K562 (cell line): Measurements from ENCODE around the gene FAAP100. TPM values are rescaled to one million over a fixed set of nuclear protein-coding genes. Genes with fewer than 3 reads are reported as not detected.

Source experiments
- ARID1B ChIP-seq: fragments of 450-650 bp; IDR thresholded peaks from 2 replicates; pipeline ENCODE4 v1.6.1; 2016; ENCODE audit warnings: antibody characterized with exemption, mild to moderate bottlenecking, inconsistent platforms
- BHLHE40 ChIP-seq: IDR thresholded peaks from 2 replicates; pipeline ENCODE4 v1.6.1; 2011; ENCODE audit warnings: low read length, improper control_type of control experiment
- CREM ChIP-seq: IDR thresholded peaks from 2 replicates; pipeline ENCODE4 v1.6.1; 2014; ENCODE audit warnings: antibody characterized with exemption, low read depth
- CTBP1 ChIP-seq: fragments of 450-650 bp; IDR thresholded peaks from 2 replicates; pipeline ENCODE4 v1.6.1; 2016; ENCODE audit warnings: borderline replicate concordance
- ELF2 ChIP-seq: fragments of 250-450 bp; sonication (Bioruptor Pico); IDR thresholded peaks from 2 replicates; pipeline ENCODE4 v1.5.0; 2021; ENCODE audit warnings: mild to moderate bottlenecking
- L3MBTL2 ChIP-seq: fragments of 450-650 bp; IDR thresholded peaks from 2 replicates; pipeline ENCODE4 v1.6.1; 2016; ENCODE audit warnings: mild to moderate bottlenecking, moderate library complexity
- MAZ ChIP-seq, 2 experiments: fragments of 450-650 bp in 1 of 2; sonication (generic) in 1 of 2; formaldehyde crosslinking; IDR thresholded peaks in 1 of 2; conservative IDR thresholded peaks in 1 of 2; 2 replicates each; pipeline versions ENCODE4 v1.4.0 to v1.5.0; 2020; ENCODE audit warnings: mild to moderate bottlenecking in 1 of 2, missing genetic modification reagents in 1 of 2
- MTA3 ChIP-seq: fragments of 450-650 bp; formaldehyde crosslinking; IDR thresholded peaks from 2 replicates; pipeline ENCODE4 v1.6.1; 2017; ENCODE audit warnings: mild to moderate bottlenecking, borderline replicate concordance
- NCOA1 ChIP-seq: fragments of 450-650 bp; IDR thresholded peaks from 2 replicates; pipeline ENCODE4 v1.6.1; 2016; ENCODE audit warnings: low read depth
- NFRKB ChIP-seq: fragments of 450-650 bp; IDR thresholded peaks from 2 replicates; pipeline ENCODE4 v1.6.1; 2016; ENCODE audit warnings: low read depth
- PRMT5 ChIP-seq: sonication (generic); formaldehyde crosslinking; IDR thresholded peaks from 2 replicates; pipeline ENCODE4 v1.5.0; 2020; ENCODE audit warnings: missing genetic modification reagents
- RB1 ChIP-seq: fragments of 450-650 bp; IDR thresholded peaks from 2 replicates; pipeline ENCODE4 v1.6.1; 2017; ENCODE audit warnings: low read depth, mild to moderate bottlenecking
- SP1 ChIP-seq: sonication (generic); formaldehyde crosslinking; IDR thresholded peaks from 2 replicates; pipeline ENCODE4 v1.8.1; 2022; ENCODE audit warnings: mild to moderate bottlenecking, missing genetic modification reagents
- U2AF1 ChIP-seq: fragments of 200-400 bp; formaldehyde crosslinking; optimal IDR thresholded peaks from 2 replicates; pipeline ENCODE3; 2017; ENCODE audit warnings: mild to moderate bottlenecking, low read depth, low read length, moderate library complexity
- USF1 ChIP-seq: sonication (generic); formaldehyde crosslinking; IDR thresholded peaks from 2 replicates; pipeline ENCODE4 v1.9.0; 2022; ENCODE audit warnings: mild to moderate bottlenecking, missing genetic modification reagents
- VEZF1 ChIP-seq: fragments of 200-800 bp; sonication (Bioruptor generic); IDR thresholded peaks from 2 replicates; pipeline ENCODE4 v1.6.1; 2017; ENCODE audit warnings: missing genetic modification characterization, missing compliant biosample characterization
- ZBTB11 ChIP-seq, 3 experiments: fragments of 200-800 bp in 1 of 3; fragments of 250-450 bp in 1 of 3; fragments of 450-650 bp in 1 of 3; sonication (Bioruptor Pico) in 1 of 3; sonication (Bioruptor generic) in 1 of 3; formaldehyde crosslinking in 1 of 3; IDR thresholded peaks; 2 replicates each; pipeline versions ENCODE4 v1.6.1 to v1.8.0; 2016 to 2022; ENCODE audit warnings: mild to moderate bottlenecking in 2 of 3, missing genetic modification characterization in 2 of 3, missing compliant biosample characterization in 1 of 3, moderate library complexity in 1 of 3
- ZNF146 ChIP-seq: IDR thresholded peaks from one replicate; pipeline ENCODE4 v1.6.1; 2018; ENCODE audit warnings: missing compliant biosample characterization; ENCODE audit not compliant: unreplicated experiment
- ZNF398 ChIP-seq: fragments of 250-450 bp; sonication (Bioruptor Pico); IDR thresholded peaks from 2 replicates; pipeline ENCODE4 v1.8.0; 2021; ENCODE audit warnings: moderate library complexity, mild to moderate bottlenecking, inconsistent platforms
- polyA plus RNA-seq, 8 experiments: library from polyadenylated mRNA; depleted of rRNA in 4 of 8; stranded (reverse) in 5 of 8; unstranded in 3 of 8; fragments of >200 nt; fragmentation: Nextera tagmentation in 2 of 8; fragmentation: Illumina TruSeq in 1 of 8; extraction: Ambion mirVana in 2 of 8; extraction: Trizol in 1 of 8; gene quantifications; 2 replicates each; pipeline versions ENCODE4 v1.2.1 to v1.2.3, GENCODE V29; 2011 to 2014; ENCODE audit warnings: inconsistent platforms in 1 of 8, missing spikeins in 1 of 8
- total RNA-seq, 7 experiments: library from RNA; depleted of rRNA in 6 of 7; stranded (reverse); fragments of >200 nt in 6 of 7; fragmentation: Illumina TruSeq in 2 of 7; extraction: Trizol in 2 of 7; gene quantifications; 2 replicates each; pipeline versions ENCODE4 v1.2.1 to v1.2.3, GENCODE V29; 2011 to 2021; ENCODE audit warnings: low replicate concordance in 1 of 7

FAAP100 gene
- total and polyA plus RNA-seq, 9 of the 15 experiments (the other 6 are each of a cell fraction or from before 2014, with no cell fraction given) = 0.31 to 51.2 (median 12.6) TPM

- no peak for TF ChIP-seq ZNF398 (CRISPR knock-in tag)
- TF ChIP-seq L3MBTL2 = peak; percentile 0
- no peak for TF ChIP-seq PRMT5
- peak in 1 of 3 experiments; percentile 78; a peak in 2 of 6 replicates for TF ChIP-seq ZBTB11 (CRISPR knock-in tag; IDR thresholded peaks at IDR 0.05)
- TF ChIP-seq MAZ (CRISPR knock-in tag; conservative IDR thresholded peaks at IDR 0.05 in 1 of 2, IDR thresholded peaks at IDR 0.05 in 1 of 2) = peak; percentile 36 to 77
- TF ChIP-seq CREM = peak; percentile 66
- TF ChIP-seq RB1 = peak; percentile 81
- no peak for TF ChIP-seq BHLHE40
- 0 out of 2 replicates have a peak, but pooled peaks have one; percentile 75 for TF ChIP-seq SP1 (CRISPR knock-in tag)
- TF ChIP-seq NCOA1 = 0 out of 2 replicates have a peak, but pooled peaks have one; percentile 17
- peak; percentile 55 for TF ChIP-seq U2AF1
- TF ChIP-seq MTA3 = no peak; the same call in 1 of the 2 replicates
- TF ChIP-seq ELF2 (CRISPR knock-in tag) = peak; percentile 58; the same call in 1 of the 2 replicates
- peak; percentile 73 for TF ChIP-seq VEZF1
- TF ChIP-seq NFRKB = no peak
- TF ChIP-seq CTBP1 = peak; percentile 95
- TF ChIP-seq ZNF146 (CRISPR knock-in tag) = no peak
- TF ChIP-seq USF1 (CRISPR knock-in tag) = peak; percentile 74
- no peak for TF ChIP-seq ARID1B
Measured at GRCh38 chr17:81552244-81553017, at the start of gene FAAP100 (continued).
